OCI-LY1 (cell line): ENCODE data around the gene SEPTIN10.

Experiments
- H2AFZ ChIP-seq: fragments of 200-600 bp; sonication (generic), shearing (Covaris generic); 2 replicates; pipeline ENCODE4 v1.6.0; 2014; ENCODE audit warnings: antibody characterized with exemption, mild to moderate bottlenecking, low read length
- H3F3A ChIP-seq: fragments of 200-600 bp; sonication (generic), shearing (Covaris generic); 2 replicates; pipeline ENCODE4 v1.6.0; 2014; ENCODE audit warnings: mild to moderate bottlenecking, antibody characterized with exemption, low read length, moderate library complexity; ENCODE audit not compliant: insufficient read depth
- H3K27ac ChIP-seq: fragments of 200-600 bp; sonication (generic); 2 replicates; pipeline ENCODE4 v1.5.1; 2014; ENCODE audit warnings: low read length, mixed run types, mild to moderate bottlenecking, low read depth; ENCODE audit not compliant: poor library complexity, severe bottlenecking
- H3K27me3 ChIP-seq: fragments of 200-600 bp; sonication (generic); 2 replicates; pipeline ENCODE4 v1.6.0; 2014; ENCODE audit warnings: antibody characterized with exemption, mild to moderate bottlenecking, low read length, moderate library complexity; ENCODE audit not compliant: insufficient read depth
- H3K36me3 ChIP-seq: fragments of 200-600 bp; sonication (generic); 2 replicates; pipeline ENCODE4 v1.6.1; 2014; ENCODE audit warnings: mild to moderate bottlenecking, antibody characterized with exemption, low read length, moderate library complexity, mixed read lengths; ENCODE audit not compliant: insufficient read depth
- H3K4me1 ChIP-seq: fragments of 200-600 bp; sonication (generic); 2 replicates; pipeline ENCODE4 v1.5.1; 2014; ENCODE audit warnings: mild to moderate bottlenecking, low read length, moderate library complexity; ENCODE audit not compliant: insufficient read depth, severe bottlenecking
- H3K4me2 ChIP-seq: fragments of 200-600 bp; sonication (generic), shearing (Covaris generic); 2 replicates; pipeline ENCODE4 v1.6.1; 2014; ENCODE audit warnings: low read length
- H3K4me3 ChIP-seq: fragments of 200-600 bp; sonication (generic); 2 replicates; pipeline ENCODE4 v1.5.1; 2014; ENCODE audit warnings: low read length, low read depth, mild to moderate bottlenecking, mixed read lengths; ENCODE audit not compliant: poor library complexity, severe bottlenecking
- H3K79me2 ChIP-seq: fragments of 200-600 bp; shearing (Covaris generic); 2 replicates; pipeline ENCODE4 v1.6.1; 2016; ENCODE audit warnings: mixed run types, low read length, mixed read lengths; ENCODE audit not compliant: insufficient read depth
- H3K9ac ChIP-seq: fragments of 200-600 bp; sonication (generic), shearing (Covaris generic); 2 replicates; pipeline ENCODE4 v1.6.1; 2014; ENCODE audit warnings: mild to moderate bottlenecking, low read length, mixed read lengths
- H3K9me2 ChIP-seq: fragments of 200-600 bp; sonication (generic), shearing (Covaris generic); 2 replicates; pipeline ENCODE4 v1.6.1; 2014; ENCODE audit warnings: low read depth, mild to moderate bottlenecking, low read length, mixed read lengths
- H3K9me3 ChIP-seq: fragments of 200-600 bp; shearing (Covaris generic); 2 replicates; pipeline ENCODE4 v1.6.1; 2014; ENCODE audit warnings: low read length, mixed read lengths
- H4K20me1 ChIP-seq: fragments of 200-600 bp; sonication (generic), shearing (Covaris generic); 2 replicates; pipeline ENCODE4 v1.6.0; 2016; ENCODE audit warnings: mild to moderate bottlenecking, low read length; ENCODE audit not compliant: insufficient read depth
- CTCF ChIP-seq: fragments of 200-600 bp; sonication (generic), shearing (Covaris generic); IDR thresholded peaks from 2 replicates; pipeline ENCODE4 v1.5.1; 2017; ENCODE audit warnings: mild to moderate bottlenecking, antibody characterized with exemption, low read length, moderate library complexity, mixed read lengths
- EZH2 ChIP-seq: fragments of 200-600 bp; sonication (generic), shearing (Covaris generic); IDR thresholded peaks from 2 replicates; pipeline ENCODE4 v1.8.0; 2017; ENCODE audit warnings: borderline replicate concordance, mixed run types, mild to moderate bottlenecking, antibody characterized with exemption, low read length, moderate library complexity, mixed read lengths

The SEPTIN10 gene

DNA sequence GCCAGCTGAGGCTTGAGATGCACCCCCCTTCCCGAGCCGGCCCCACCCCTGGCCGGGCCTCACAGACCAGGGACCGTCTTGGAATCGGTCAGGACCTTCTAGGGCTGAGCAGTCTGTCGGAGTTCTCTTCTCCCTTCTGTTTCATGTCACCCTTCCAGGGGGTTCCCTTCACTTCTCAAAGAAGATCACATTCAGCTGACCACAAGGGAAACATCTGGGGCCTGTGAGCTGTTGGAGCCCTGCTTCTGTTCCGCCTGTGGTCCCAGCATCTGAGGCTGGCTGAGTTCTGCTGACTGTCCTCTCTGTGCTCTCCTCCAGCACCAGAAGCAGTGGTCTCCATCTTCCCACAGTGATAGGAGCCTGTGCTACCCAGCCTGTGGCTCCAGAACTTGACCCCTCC lies 106.5 kb downstream of the SEPTIN10 start:
- Histone ChIP-seq H3K4me1 (no peaks in the 10 kb centered on the region), H3K9ac (no peak overlapping the region), H3K9me3 (no peaks in the 10 kb centered on the region), H3K36me3 (no peaks in the 10 kb centered on the region), H3K79me2 (no peaks in the 10 kb centered on the region), H2AFZ (no peak overlapping the region), H3F3A (no peaks in the 10 kb centered on the region), H3K4me3 (no peak overlapping the region), H4K20me1 (no peaks in the 10 kb centered on the region), H3K27ac (no peak overlapping the region), H3K9me2 (no peaks in the 10 kb centered on the region), H3K4me2 (no peak overlapping the region), H3K27me3 (no peaks in the 10 kb centered on the region)
- TF ChIP-seq CTCF (no peak), EZH2 (no peak)

DNA sequence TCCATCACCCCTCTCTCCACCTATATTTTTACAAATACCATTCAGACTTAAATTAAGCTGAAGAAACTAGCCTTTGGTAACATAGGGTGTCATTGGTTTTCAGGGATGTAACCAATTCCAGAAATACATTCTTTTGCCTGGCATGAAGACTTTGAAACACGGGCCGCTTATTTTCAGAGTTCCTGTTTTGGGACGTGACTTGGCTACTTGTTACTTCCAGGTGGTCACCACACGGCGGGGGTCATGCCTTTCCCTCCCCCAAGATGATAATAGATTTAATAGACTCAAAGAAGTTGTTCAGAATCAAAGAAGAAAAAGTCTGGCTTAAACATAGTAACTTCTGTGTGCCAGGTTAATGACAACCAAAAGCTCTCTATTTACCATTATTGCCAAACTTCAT lies 110.6 kb downstream of the SEPTIN10 start:
- Histone ChIP-seq H3K27ac (no peak overlapping the region), H3K36me3 (no peaks in the 10 kb centered on the region), H3K9ac (no peak overlapping the region), H3K79me2 (no peaks in the 10 kb centered on the region), H3K4me2 (no peak overlapping the region), H4K20me1 (no peaks in the 10 kb centered on the region), H3F3A (no peaks in the 10 kb centered on the region), H3K9me2 (no peaks in the 10 kb centered on the region), H3K27me3 (no peaks in the 10 kb centered on the region), H3K4me1 (no peaks in the 10 kb centered on the region), H3K9me3 (no peaks in the 10 kb centered on the region), H3K4me3 (no peak overlapping the region), H2AFZ (no peak overlapping the region)
- TF ChIP-seq CTCF (no peak), EZH2 (no peak)

DNA sequence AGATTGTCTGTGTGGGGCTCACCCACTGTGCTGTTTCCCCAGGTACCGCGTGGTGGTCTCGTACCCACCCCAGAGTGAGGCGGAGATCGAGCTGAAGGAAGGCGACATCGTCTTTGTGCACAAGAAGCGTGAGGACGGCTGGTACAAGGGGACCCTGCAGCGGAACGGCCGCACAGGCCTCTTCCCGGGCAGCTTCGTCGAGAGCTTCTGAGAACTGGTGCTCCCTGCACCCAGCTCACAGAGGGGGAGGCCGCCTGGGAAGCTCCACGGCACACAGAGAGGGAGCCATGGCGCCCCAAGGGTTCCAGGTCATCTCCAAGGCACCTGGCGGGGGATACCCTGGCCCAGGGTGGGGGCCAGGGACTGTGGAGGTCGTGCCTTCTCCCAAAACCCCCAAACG lies 112.3 kb downstream of the SEPTIN10 start:
- H3K79me2 ChIP-seq, result no peaks in the 10 kb centered on the region
- H3K4me1 ChIP-seq, result no peaks in the 10 kb centered on the region
- H3K27ac ChIP-seq, result no peak overlapping the region
- H4K20me1 ChIP-seq, result no peaks in the 10 kb centered on the region
- no peaks in the 10 kb centered on the region for H3K9me3 ChIP-seq
- H3K36me3 ChIP-seq, result no peaks in the 10 kb centered on the region
- TF ChIP-seq EZH2 (no peak), CTCF (no peak)
- H3K4me3 ChIP-seq, result no peak overlapping the region
- H3K27me3 ChIP-seq, result no peaks in the 10 kb centered on the region
- H3K9me2 ChIP-seq, result no peaks in the 10 kb centered on the region
- no peak overlapping the region for H3K9ac ChIP-seq
- H3F3A ChIP-seq, result no peaks in the 10 kb centered on the region
- no peak overlapping the region for H2AFZ ChIP-seq
- H3K4me2 ChIP-seq, result no peak overlapping the region
